Vagina (tissue), 2 donors: ENCODE data around the gene PLCL1. TPM values are rescaled to one million over a fixed set of nuclear protein-coding genes. Genes with fewer than 3 reads are reported as not detected.

Experiments used
- DNase-seq, 2 donors: peaks; one replicate each; pipeline ENCODE4 v3.0.0-alpha.2; 2017; ENCODE audit errors: extremely low spot score in 2 of 2
- H3K27ac ChIP-seq: fragments of 200-600 bp; sonication (generic); one replicate; pipeline ENCODE4 v1.5.1; 2019
- H3K27me3 ChIP-seq: fragments of 200-600 bp; sonication (generic); one replicate; pipeline ENCODE4 v1.5.1; 2019
- H3K36me3 ChIP-seq, 2 donors: fragments of 200-600 bp; sonication (generic); one replicate each; pipeline ENCODE4 v1.5.1; 2017 to 2019
- H3K4me1 ChIP-seq: fragments of 200-600 bp; sonication (generic); one replicate; pipeline ENCODE4 v1.5.1; 2019
- H3K4me3 ChIP-seq, 2 donors: fragments of 200-600 bp; sonication (generic); 1 replicate in 1 of 2; 2 replicates in 1 of 2; pipeline ENCODE4 v1.5.1; 2016 to 2019
- H3K9me3 ChIP-seq: fragments of 200-600 bp; sonication (generic); one replicate; pipeline ENCODE4 v1.5.1; 2019
- POLR2A ChIP-seq, 2 donors: fragments of 450-650 bp; IDR thresholded peaks; one replicate each; pipeline ENCODE4 v1.6.1; 2017; ENCODE audit warnings: antibody characterized with exemption in 2 of 2, mild to moderate bottlenecking in 2 of 2, moderate library complexity in 2 of 2
- POLR2AphosphoS5 ChIP-seq, 2 donors: sonication (generic); formaldehyde crosslinking; IDR thresholded peaks; one replicate each; pipeline ENCODE4 v1.9.0; 2017; ENCODE audit warnings: antibody characterized with exemption in 2 of 2, mild to moderate bottlenecking in 2 of 2, low read depth in 1 of 2; ENCODE audit not compliant: insufficient read depth in 1 of 2
- intact Hi-C: fragments of 100-400 bp; cut with DNase I; formaldehyde crosslinking; loops from one replicate; pipeline ENCODE4 v1.15.1; 2023
- total RNA-seq: library from RNA; depleted of rRNA; stranded (reverse); fragments of >200 nt; gene quantifications from one replicate; pipeline ENCODE4 v1.2.3, GENCODE V29; 2016
- TF ChIP-seq, protein P1 (sequence below), 3 experiments: fragments of 450-650 bp in 2 of 3; fragments of 200-600 bp in 1 of 3; sonication (generic) in 1 of 3; IDR thresholded peaks; one replicate each; pipeline ENCODE4 v1.5.1; 2017 to 2019; ENCODE audit warnings: antibody characterized with exemption in 3 of 3, mild to moderate bottlenecking in 2 of 3, moderate library complexity in 2 of 3

The PLCL1 gene
- total RNA-seq, 1 donor from 2014 or later = 6.6 TPM

DNA sequence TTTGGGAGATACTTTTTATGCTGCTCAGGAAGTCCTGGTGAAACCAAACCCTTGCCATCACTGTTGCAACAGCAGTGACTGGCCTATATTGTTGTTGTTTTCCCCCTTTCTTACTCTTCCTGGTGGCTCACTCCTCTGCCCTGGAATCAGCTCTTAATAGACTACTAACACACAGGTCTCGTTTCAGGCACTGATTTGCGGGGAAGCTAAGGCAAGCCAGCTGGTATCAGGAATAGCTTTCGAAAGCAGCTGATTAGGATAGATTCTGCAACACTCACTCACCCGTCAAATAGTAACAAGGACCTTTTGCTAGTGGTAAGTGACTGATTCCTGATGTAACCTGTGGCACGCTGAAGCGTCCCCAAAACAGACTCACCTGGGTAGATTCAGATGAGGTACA, 360.4 kb downstream of the PLCL1 start:
- no peaks in the 10 kb centered on the region for H3K4me1 ChIP-seq
- intact Hi-C loops = no loop called here
- DNase-seq = no peak

GRCh38 chr2:198165289-198165688, 360.9 kb downstream of the PLCL1 start:
- Histone ChIP-seq H3K4me1 (no peaks in the 10 kb centered on the region), H3K4me3 (no peak overlapping the region), H3K27me3 (no peaks in the 10 kb centered on the region), H3K27ac (no peak overlapping the region), H3K36me3 (no peaks in the 10 kb centered on the region), H3K9me3 (no peaks in the 10 kb centered on the region)
- TF ChIP-seq POLR2A (IDR thresholded peaks at IDR 0.05) (no peak), POLR2AphosphoS5 (IDR thresholded peaks at IDR 0.05; ENCODE audit: insufficient read depth in 1 of 2, low read depth in 1 of 2) (no peak)
- TF ChIP-seq, protein P1, sequence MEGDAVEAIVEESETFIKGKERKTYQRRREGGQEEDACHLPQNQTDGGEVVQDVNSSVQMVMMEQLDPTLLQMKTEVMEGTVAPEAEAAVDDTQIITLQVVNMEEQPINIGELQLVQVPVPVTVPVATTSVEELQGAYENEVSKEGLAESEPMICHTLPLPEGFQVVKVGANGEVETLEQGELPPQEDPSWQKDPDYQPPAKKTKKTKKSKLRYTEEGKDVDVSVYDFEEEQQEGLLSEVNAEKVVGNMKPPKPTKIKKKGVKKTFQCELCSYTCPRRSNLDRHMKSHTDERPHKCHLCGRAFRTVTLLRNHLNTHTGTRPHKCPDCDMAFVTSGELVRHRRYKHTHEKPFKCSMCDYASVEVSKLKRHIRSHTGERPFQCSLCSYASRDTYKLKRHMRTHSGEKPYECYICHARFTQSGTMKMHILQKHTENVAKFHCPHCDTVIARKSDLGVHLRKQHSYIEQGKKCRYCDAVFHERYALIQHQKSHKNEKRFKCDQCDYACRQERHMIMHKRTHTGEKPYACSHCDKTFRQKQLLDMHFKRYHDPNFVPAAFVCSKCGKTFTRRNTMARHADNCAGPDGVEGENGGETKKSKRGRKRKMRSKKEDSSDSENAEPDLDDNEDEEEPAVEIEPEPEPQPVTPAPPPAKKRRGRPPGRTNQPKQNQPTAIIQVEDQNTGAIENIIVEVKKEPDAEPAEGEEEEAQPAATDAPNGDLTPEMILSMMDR (IDR thresholded peaks at IDR 0.05) = no peak
- intact Hi-C loops = no loop called here
- DNase-seq = no peak

More for the DNA sequence above, 360.4 kb downstream of the PLCL1 start:
- no peak for TF ChIP-seq POLR2A (IDR thresholded peaks at IDR 0.05)
- TF ChIP-seq, protein P1 (IDR thresholded peaks at IDR 0.05) = no peak
- no peak for TF ChIP-seq POLR2AphosphoS5 (IDR thresholded peaks at IDR 0.05; ENCODE audit: insufficient read depth in 1 of 2, low read depth in 1 of 2)
- Histone ChIP-seq H3K4me3 (no peak overlapping the region), H3K36me3 (no peaks in the 10 kb centered on the region), H3K9me3 (no peaks in the 10 kb centered on the region), H3K27ac (no peak overlapping the region), H3K27me3 (no peaks in the 10 kb centered on the region)

DNA sequence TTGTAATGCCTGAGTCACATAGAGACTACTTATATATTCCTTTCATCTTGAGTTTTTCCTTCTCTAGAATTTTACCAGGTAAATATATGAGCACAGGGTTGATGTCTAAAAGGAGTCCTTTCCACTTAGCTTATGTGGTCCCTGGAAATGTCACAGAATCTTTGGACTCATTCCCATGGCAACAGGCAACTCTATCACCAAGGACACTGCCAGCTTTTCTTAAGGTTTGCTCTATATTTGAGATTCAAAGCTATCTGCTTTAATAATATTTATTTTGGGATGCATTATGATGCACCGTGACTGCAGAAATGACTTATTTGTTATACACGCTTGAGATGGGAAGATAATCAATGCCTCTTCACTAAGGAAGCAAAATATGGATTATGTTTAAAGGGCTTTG, 363.0 kb downstream of the PLCL1 start:
- intact Hi-C loops = no loop called here
- H3K9me3 ChIP-seq = no peaks in the 10 kb centered on the region
- TF ChIP-seq POLR2A (IDR thresholded peaks at IDR 0.05) = no peak
- no peak for TF ChIP-seq POLR2AphosphoS5 (IDR thresholded peaks at IDR 0.05; ENCODE audit: insufficient read depth in 1 of 2, low read depth in 1 of 2)
- TF ChIP-seq, protein P1 (IDR thresholded peaks at IDR 0.05) = no peak
- DNase-seq = no peak
- no peak overlapping the region for H3K4me3 ChIP-seq
- H3K36me3 ChIP-seq = no peaks in the 10 kb centered on the region
- no peaks in the 10 kb centered on the region for H3K4me1 ChIP-seq
- no peaks in the 10 kb centered on the region for H3K27me3 ChIP-seq
- no peak overlapping the region for H3K27ac ChIP-seq

DNA sequence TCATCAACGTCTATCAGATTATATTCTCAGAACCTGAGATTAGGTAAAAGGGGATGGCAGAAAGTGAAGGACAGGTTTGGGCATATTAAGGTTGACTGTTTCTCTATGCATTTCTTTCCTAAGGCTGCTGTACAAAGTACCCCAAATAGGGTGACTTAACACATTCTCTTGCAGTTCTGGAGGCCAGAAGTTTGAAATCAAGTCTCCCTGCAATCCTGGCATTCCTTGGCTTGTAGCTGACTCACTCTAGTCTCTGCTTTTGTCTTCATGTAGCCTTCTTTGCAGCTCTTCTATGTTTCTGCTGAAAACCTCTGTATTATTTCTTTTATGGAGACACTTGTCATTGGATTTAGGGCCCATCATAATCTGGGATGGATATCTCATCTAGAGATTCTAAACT, 364.3 kb downstream of the PLCL1 start:
- intact Hi-C loops = no loop called here

DNA sequence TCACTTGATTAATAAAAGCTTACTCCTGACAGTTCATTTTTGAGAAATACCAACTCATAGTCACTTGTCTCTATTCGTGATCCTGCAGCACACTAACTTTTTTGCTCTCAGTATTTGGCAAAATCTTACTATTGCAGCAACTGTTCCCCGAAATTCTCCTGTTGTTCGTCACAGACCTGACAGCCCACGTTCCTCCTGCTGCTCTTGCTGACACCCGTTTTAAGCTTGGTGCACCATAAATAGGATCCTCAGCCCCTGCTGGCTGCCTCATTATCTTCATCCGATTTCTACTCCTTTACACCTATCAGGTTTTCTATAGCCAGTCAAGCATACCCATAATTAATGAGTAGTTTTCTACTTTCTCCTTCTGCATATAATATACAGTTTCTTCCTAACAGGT, 368.8 kb downstream of the PLCL1 start:
- Histone ChIP-seq H3K4me1 (no peaks in the 10 kb centered on the region), H3K27ac (no peak overlapping the region), H3K4me3 (no peak overlapping the region), H3K36me3 (no peaks in the 10 kb centered on the region), H3K9me3 (no peaks in the 10 kb centered on the region), H3K27me3 (no peaks in the 10 kb centered on the region)
- TF ChIP-seq POLR2AphosphoS5 (IDR thresholded peaks at IDR 0.05; ENCODE audit: insufficient read depth in 1 of 2, low read depth in 1 of 2) (no peak), POLR2A (IDR thresholded peaks at IDR 0.05) (no peak)
- TF ChIP-seq, protein P1 (IDR thresholded peaks at IDR 0.05) = no peak
- intact Hi-C loops = no loop called here
- no peak for DNase-seq

More for the DNA sequence above, 364.3 kb downstream of the PLCL1 start:
- DNase-seq = no peak
- TF ChIP-seq POLR2AphosphoS5 (IDR thresholded peaks at IDR 0.05; ENCODE audit: insufficient read depth in 1 of 2, low read depth in 1 of 2) = no peak
- no peak for TF ChIP-seq POLR2A (IDR thresholded peaks at IDR 0.05)
- TF ChIP-seq, protein P1 (IDR thresholded peaks at IDR 0.05) = no peak
- no peaks in the 10 kb centered on the region for H3K27me3 ChIP-seq
- H3K9me3 ChIP-seq = no peaks in the 10 kb centered on the region
- H3K27ac ChIP-seq = no peak overlapping the region
- H3K4me3 ChIP-seq = no peak overlapping the region
- no peaks in the 10 kb centered on the region for H3K4me1 ChIP-seq
- H3K36me3 ChIP-seq = no peaks in the 10 kb centered on the region
